CD4-positive, alpha-beta T cell treated with Interleukin-21 for 1 hour (primary cell): Measurements from ENCODE around the gene RTRAF.

Experiments used
- DNase-seq: peaks from one replicate; pipeline ENCODE4 v3.0.0-alpha.2; 2020

The RTRAF gene

GRCh38 chr14:52051871-52052270, 62.5 kb downstream of the RTRAF start:
- DNase-seq: no peak

- no peak for DNase-seq
Observed at GRCh38 chr14:52052288-52052943, 63.1 kb downstream of the RTRAF start.

- DNase-seq: no peak
Observed at GRCh38 chr14:52053044-52053443, 63.7 kb downstream of the RTRAF start.

GRCh38 chr14:52054678-52055077, 65.3 kb downstream of the RTRAF start:
- DNase-seq: no peak

- DNase-seq: no peak
Observed at GRCh38 chr14:52055167-52055566, 65.8 kb downstream of the RTRAF start.

GRCh38 chr14:52058341-52058740, 69.0 kb downstream of the RTRAF start:
- no peak for DNase-seq

GRCh38 chr14:52059649-52060048, 70.3 kb downstream of the RTRAF start:
- no peak for DNase-seq

GRCh38 chr14:52060080-52060479, 70.7 kb downstream of the RTRAF start:
- DNase-seq: no peak
